Skin of body (tissue), 2 donors: ENCODE results near the gene EPSTI1. TPM values are rescaled to one million over a fixed set of nuclear protein-coding genes. Genes with fewer than 3 reads are reported as not detected.

Experiments used
- DNase-seq: peaks from one replicate; lab custom pipeline; 2025; lab: John Stamatoyannopoulos, UW
- total RNA-seq: library from RNA; depleted of rRNA; stranded (reverse); fragments of >200 nt; gene quantifications from one replicate; pipeline ENCODE4 v1.2.3, GENCODE V29; 2014

The EPSTI1 gene
- total RNA-seq, 1 donor from 2014 or later, result 3.3 TPM

- no peak for DNase-seq
Observed at GRCh38 chr13:42852136-42852535, 139.9 kb downstream of the EPSTI1 start.

GRCh38 chr13:42849200-42849599, 142.8 kb downstream of the EPSTI1 start:
- no peak for DNase-seq

- no peak for DNase-seq
Observed at GRCh38 chr13:42847891-42848663, 144.0 kb downstream of the EPSTI1 start.

- peak; percentile 60 for DNase-seq
Observed at GRCh38 chr13:42836930-42837690, 154.9 kb downstream of the EPSTI1 start.

Other genes with a start within 250 kb of the EPSTI1 start
- not detected for gene FAM216B, start 210.7 kb downstream of the EPSTI1 start, total RNA-seq
- gene DNAJC15, start 31.3 kb upstream of the EPSTI1 start, total RNA-seq, result 9.6 TPM